ENCODE data around the gene ABCC11.

Gene ABCC11

DNA sequence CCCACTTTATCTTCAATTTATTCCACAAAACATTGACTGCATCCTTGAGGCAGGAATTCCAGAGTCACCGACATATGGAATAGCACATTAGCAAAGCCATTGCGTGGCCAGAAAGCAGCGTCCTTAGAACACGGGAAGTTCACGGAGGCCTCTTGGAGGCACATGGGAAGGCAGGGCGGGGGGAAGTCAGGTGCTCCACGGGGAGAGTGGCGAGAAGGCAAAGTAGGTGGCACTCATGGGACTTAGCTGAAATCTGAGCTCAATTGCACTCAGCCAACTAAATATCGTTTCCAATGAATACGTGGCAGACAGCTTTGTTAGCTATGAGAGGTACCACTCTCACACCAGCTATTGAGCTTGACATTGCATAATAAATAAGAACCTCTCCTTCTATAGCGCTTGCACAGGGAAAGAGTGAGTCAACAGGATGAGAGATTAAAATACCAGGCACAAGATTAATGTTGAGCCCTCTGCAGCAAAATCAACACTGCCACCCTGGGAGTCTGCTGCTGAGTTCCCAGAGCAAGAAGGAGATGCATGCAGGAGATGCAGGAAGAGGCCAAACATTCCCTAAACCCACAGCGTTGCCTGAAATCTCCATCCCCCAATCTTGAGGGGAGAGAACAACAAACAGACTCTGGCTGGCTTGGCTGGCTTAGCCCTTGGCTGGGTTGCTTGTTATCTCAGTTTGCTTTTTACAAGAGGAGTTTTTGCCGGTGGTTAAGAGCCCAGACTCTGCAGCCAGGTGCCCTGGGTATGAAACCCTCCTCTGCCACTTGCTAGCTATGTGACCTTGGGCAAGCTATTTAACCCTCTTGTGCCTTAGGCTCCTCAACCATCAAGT, 120.3 kb downstream of the ABCC11 start:
- peak; percentile 90 for DNase-seq (ENCODE audit: low read depth)

GRCh38 chr16:48125888-48126287, 121.5 kb downstream of the ABCC11 start:
- no peak for DNase-seq (ENCODE audit: low read depth)
- TF ChIP-seq, protein P1, sequence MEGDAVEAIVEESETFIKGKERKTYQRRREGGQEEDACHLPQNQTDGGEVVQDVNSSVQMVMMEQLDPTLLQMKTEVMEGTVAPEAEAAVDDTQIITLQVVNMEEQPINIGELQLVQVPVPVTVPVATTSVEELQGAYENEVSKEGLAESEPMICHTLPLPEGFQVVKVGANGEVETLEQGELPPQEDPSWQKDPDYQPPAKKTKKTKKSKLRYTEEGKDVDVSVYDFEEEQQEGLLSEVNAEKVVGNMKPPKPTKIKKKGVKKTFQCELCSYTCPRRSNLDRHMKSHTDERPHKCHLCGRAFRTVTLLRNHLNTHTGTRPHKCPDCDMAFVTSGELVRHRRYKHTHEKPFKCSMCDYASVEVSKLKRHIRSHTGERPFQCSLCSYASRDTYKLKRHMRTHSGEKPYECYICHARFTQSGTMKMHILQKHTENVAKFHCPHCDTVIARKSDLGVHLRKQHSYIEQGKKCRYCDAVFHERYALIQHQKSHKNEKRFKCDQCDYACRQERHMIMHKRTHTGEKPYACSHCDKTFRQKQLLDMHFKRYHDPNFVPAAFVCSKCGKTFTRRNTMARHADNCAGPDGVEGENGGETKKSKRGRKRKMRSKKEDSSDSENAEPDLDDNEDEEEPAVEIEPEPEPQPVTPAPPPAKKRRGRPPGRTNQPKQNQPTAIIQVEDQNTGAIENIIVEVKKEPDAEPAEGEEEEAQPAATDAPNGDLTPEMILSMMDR (IDR thresholded peaks at IDR 0.05; ENCODE audit: insufficient read depth, low read depth, low read length, missing control alignments), result no peak
- H3K4me3 ChIP-seq (ENCODE audit: low read length), result no peak overlapping the region

More for the DNA sequence above, 120.3 kb downstream of the ABCC11 start:
- H3K4me3 ChIP-seq (ENCODE audit: low read length), result no peak overlapping the region
- TF ChIP-seq, protein P1 (IDR thresholded peaks at IDR 0.05; ENCODE audit: insufficient read depth, low read depth, low read length, missing control alignments), result no peak

GRCh38 chr16:48124266-48124665, 123.1 kb downstream of the ABCC11 start:
- DNase-seq (ENCODE audit: low read depth), result no peak
- no peak overlapping the region for H3K4me3 ChIP-seq (ENCODE audit: low read length)
- TF ChIP-seq, protein P1 (IDR thresholded peaks at IDR 0.05; ENCODE audit: insufficient read depth, low read depth, low read length, missing control alignments), result no peak

- TF ChIP-seq, protein P1 (IDR thresholded peaks at IDR 0.05; ENCODE audit: insufficient read depth, low read depth, low read length, missing control alignments), result no peak
- no peak overlapping the region for H3K4me3 ChIP-seq (ENCODE audit: low read length)
- peak; percentile 99 for DNase-seq (ENCODE audit: low read depth)
Observed at GRCh38 chr16:48123104-48123788, 124.1 kb downstream of the ABCC11 start.

GRCh38 chr16:48121276-48121675, 126.1 kb downstream of the ABCC11 start:
- no peak overlapping the region for H3K4me3 ChIP-seq (ENCODE audit: low read length)
- no peak for DNase-seq (ENCODE audit: low read depth)
- TF ChIP-seq, protein P1 (IDR thresholded peaks at IDR 0.05; ENCODE audit: insufficient read depth, low read depth, low read length, missing control alignments), result no peak

- no peak for DNase-seq (ENCODE audit: low read depth)
- TF ChIP-seq, protein P1 (IDR thresholded peaks at IDR 0.05; ENCODE audit: insufficient read depth, low read depth, low read length, missing control alignments), result no peak
- H3K4me3 ChIP-seq (ENCODE audit: low read length), result no peak overlapping the region
Observed at GRCh38 chr16:48118841-48119240, 128.5 kb downstream of the ABCC11 start.
